DMS53 treated with DMSO at 0.1 percent for 48 hours (cell line): Measurements from ENCODE around the gene CCL21.
A peak's percentile ranks its signal among the peaks of the same experiment; 100 is the strongest.
"Not testable (repeated sequence)": the region's sequence is repeated elsewhere in the genome, so short reads cannot be mapped to it uniquely, and the experiment has no call there.

Experiments
- DNase-seq: peaks from one replicate; lab custom pipeline; 2025; ENCODE audit not compliant: unreplicated experiment; lab: John Stamatoyannopoulos, UW

The CCL21 gene, protein sequence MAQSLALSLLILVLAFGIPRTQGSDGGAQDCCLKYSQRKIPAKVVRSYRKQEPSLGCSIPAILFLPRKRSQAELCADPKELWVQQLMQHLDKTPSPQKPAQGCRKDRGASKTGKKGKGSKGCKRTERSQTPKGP

GRCh38 chr9:34710023-34710422 is at the start of gene CCL21:
Gene CCL21 (minus strand): TSS chr9:34710136. CDS start chr9:34710066, 70 bp downstream.
- no peak for DNase-seq

DNA sequence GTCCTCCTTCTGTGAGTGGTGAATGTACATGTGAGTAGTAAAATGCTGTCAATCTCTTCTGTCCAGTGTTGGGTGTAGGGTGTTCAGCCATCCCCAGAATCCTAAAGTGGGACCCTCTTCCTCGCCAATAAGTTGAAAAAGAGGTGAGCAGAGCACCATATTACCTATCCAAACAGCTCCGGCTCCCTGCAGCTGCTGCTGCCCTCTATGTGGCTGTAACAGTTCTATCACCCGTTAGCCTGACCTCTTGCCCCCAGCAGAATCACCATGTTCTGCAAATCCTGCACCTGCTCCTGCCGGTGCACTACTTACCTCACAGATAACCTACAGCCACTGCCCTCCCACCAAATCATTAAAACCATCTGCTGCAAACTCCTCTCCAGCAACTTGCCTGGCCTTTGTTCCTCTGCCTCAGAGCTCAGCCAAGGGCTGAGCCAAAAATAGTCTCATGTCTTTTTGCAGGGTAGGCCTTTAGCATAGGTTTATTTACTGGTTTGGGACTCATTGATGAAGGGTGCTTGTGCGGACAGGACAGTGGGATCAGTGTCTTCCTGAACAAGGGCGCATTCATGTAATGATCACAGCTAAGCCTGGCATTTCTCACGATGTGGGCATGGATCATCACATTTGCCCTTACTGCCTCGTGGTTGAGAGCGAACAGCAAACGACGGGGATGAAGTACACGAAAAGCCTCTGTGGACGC is 49.6 kb upstream of the CCL21 start:
- no peak for DNase-seq

DNA sequence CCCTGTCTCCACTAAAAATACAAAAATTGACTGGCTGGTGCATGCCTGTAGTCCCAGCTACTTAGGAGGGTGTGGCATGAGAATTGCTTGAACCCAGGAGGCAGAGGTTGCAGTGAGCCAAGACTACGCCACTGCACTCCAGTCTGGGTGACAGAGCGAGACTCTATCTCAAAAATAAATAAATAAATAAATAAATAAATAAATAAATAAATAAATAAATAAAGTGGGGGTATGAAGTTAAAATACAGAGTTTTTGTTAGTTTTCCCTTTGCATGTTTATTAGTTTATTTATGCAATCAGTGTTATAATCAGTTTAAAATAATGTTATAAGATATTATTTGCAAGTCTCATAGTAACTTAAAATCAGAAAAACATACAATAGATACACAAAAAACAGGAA is 40.4 kb upstream of the CCL21 start:
- not testable (repeated sequence) for DNase-seq

GRCh38 chr9:34746526-34746925 is 36.6 kb upstream of the CCL21 start:
- no peak for DNase-seq

GRCh38 chr9:34744295-34745221 is 34.6 kb upstream of the CCL21 start:
- DNase-seq: peak; percentile 79

GRCh38 chr9:34742710-34743109 is 32.8 kb upstream of the CCL21 start:
- DNase-seq: no peak

- peak; percentile 39 for DNase-seq
These were observed 31.7 kb upstream of the CCL21 start for GRCh38 chr9:34741628-34742027.

GRCh38 chr9:34740176-34740575 is 30.2 kb upstream of the CCL21 start:
- not testable (repeated sequence) for DNase-seq

GRCh38 chr9:34737677-34738260 is 27.8 kb upstream of the CCL21 start:
- DNase-seq: no peak

GRCh38 chr9:34734720-34735119 is 24.8 kb upstream of the CCL21 start:
- no peak for DNase-seq

GRCh38 chr9:34732886-34733285 is 22.9 kb upstream of the CCL21 start:
- DNase-seq: no peak

DNA sequence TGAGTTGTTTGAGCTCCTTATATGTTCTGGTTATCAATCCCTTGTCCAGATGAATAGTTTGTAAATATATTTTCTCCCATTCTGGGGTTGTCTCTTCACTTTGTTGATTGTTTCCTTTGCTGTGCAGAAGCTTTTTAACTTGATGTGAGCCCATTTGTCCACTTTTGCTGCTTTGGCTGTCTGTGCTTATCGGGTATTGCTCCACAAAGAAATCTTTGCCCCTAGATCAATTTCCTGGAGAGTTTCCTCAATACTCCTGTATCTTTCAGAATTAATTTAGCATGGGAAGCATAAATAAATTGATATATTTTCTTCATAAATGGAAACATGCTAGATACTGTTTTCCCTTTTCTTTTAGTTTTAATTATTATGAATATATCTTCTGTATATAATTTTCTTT is 22.5 kb upstream of the CCL21 start:
- no peak for DNase-seq

- no peak for DNase-seq
These were observed 13.2 kb upstream of the CCL21 start for GRCh38 chr9:34723141-34723540.

GRCh38 chr9:34719769-34720025 is 9.8 kb upstream of the CCL21 start:
- not testable (repeated sequence) for DNase-seq

DNA sequence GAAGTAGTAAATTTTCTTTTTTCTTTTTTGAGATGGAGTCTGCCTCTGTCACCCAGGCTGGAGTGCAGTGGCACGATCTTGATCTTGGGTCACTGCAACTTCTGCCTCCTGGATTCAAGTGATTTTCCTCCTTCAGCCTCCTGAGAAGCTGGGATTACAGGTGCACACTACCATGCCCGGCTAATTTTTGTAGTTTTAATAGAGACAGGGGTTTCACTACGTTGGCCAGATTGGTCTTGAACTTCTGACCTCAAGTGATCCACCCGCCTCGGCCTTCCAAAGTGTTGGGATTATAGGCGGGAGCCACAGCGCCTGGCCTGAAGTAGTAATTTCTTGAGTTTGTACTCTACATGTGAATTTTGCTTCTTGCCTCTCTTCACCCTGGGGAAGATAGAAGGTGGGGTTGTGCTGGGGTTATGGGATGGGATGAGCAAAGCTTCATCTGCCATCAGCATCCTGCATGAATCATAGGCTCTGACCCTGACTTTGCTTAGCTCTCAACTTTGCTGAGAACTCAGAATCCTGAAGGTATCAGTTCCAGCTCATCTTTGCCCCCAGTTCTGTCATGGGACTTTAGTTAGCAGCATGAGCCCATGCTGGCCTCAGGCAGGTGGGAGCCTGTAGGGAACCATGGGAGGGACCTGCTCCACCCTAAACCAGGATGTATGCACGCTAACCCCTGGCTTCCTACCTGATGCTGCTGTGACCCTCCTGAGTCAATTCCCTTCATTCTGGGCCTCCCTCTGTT is 9.3 kb upstream of the CCL21 start:
- no peak for DNase-seq

DNA sequence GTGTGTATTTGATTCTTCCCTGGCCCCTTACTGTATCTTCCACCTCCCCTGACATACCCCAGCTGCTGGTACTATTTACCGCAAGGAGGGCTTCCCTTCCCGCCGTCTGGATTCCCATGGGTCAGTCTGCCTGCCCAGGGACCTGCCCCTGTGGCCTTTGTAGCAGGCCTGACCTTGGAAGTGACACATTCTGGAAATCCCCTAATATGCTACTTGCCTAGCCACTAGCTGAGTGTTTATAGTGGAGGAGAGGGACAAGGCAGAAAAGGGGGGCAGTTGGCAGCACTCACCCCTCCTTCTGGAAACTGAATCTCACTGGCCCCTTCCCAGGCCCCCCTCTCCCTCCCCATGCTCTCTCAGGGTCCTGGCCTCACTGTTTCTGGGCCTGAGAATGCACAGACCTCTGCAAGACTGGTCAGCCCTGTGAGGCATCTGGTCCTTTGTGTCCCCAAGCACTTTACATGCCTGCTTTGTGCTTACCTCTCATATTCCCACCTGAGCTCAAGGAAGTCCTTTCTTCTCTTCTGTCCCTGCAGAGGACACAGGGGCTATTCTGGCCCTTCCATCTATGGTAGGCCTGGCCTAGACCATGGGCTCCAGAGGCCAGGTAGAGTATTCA is 8.2 kb upstream of the CCL21 start:
- DNase-seq: no peak

- no peak for DNase-seq
These were observed 6.8 kb upstream of the CCL21 start for GRCh38 chr9:34716711-34717110.

DNA sequence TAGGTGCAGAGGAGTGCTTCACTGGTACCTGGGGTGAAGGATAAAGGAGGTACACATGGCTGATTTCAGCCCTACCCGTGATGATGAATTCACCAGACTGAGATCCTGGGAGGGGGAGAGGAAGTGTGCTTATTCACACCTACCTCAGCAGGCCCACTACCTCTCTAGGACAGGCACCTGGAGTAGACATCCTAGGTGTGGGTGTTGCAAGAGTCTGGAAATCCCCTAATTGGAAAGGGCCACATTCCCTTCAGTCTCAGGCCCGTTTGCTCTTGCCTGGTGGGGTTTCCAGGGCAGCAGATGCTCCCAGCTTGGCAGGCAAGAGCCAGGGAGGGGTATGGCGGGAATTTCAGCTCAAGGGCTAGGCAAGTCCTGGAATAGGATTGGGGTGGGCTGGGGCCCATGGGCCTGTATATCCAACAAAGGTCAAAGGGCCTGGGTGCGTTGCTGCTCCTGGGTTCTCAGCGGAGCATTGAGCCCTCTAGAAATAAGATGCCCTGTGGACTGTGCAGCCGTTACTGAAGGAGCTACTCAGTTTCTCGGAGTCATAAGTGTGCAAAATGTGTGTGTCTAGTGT is 5.8 kb upstream of the CCL21 start:
- DNase-seq: no peak

DNA sequence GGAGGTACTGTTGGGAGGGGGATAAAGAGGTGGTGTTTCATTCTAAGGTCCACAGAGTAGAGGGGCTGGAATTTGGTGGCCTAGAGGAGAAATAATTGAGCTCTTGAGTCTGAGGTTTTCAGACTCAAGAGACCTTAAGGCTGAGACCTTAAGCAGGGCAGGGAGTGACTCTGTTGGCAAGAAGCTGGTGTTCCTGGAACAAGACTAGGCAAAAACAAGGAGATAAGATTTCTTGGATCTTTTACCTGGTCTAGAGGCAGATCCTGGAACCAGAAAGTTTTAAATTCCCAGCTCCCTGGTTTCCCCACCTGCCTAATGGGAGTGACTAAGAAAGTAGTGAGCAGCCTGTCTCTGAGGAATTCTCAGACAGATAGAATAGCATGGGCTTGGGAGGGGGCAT is 4.1 kb upstream of the CCL21 start:
- DNase-seq: no peak

GRCh38 chr9:34712140-34712539 is 2.2 kb upstream of the CCL21 start:
- DNase-seq: no peak
